Mononuclear cell (primary cell): Measurements from ENCODE around the gene LRTM1. TPM values are rescaled to one million over a fixed set of nuclear protein-coding genes. Genes with fewer than 3 reads are reported as not detected.

Experiments
- H3K27me3 ChIP-seq: 2 replicates; pipeline ENCODE4 v1.6.0; 2011; ENCODE audit warnings: low read length, control low read depth; ENCODE audit not compliant: insufficient read depth
- H3K4me1 ChIP-seq: 2 replicates; pipeline ENCODE4 v1.5.1; 2011; ENCODE audit warnings: mild to moderate bottlenecking, low read length, control low read depth; ENCODE audit not compliant: insufficient read depth
- H3K4me3 ChIP-seq: 2 replicates; pipeline ENCODE4 v1.5.1; 2011; ENCODE audit warnings: mild to moderate bottlenecking, low read length, moderate library complexity
- H3K9me3 ChIP-seq: 2 replicates; pipeline ENCODE4 v1.5.1; 2011; ENCODE audit warnings: low read depth, mild to moderate bottlenecking, control low read depth, low read length
- total RNA-seq: library from RNA; depleted of rRNA; stranded (reverse); fragments of >200 nt; gene quantifications from one replicate; pipeline ENCODE4 v1.2.3, GENCODE V29; 2012

Gene LRTM1
- total RNA-seq, 1 donor, result not detected

GRCh38 chr3:54954521-54954920 is 26.7 kb upstream of the LRTM1 start:
- Histone ChIP-seq H3K4me3 (no peak overlapping the region), H3K4me1 (no peaks in the 10 kb centered on the region), H3K9me3 (no peaks in the 10 kb centered on the region), H3K27me3 (no peaks in the 10 kb centered on the region)

DNA sequence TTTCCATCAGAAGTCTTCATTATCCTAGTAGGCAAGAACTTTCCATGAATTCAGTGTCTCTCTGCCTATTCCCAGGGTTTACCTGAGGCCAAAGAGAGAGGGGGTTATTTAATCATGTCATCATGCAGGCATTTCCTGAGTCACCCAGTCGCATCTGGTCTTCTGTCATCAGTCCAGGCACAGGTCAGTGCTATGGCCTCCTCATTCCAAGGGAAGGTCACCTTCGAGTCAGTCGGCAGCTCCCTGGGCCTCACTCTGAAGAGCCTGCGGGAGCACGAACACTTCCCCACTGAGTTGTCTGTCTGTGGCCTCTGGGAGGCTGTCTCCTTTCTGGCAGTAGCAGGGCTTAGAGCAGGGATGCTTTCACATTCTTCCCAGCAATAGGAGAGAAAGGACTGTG is 26.2 kb upstream of the LRTM1 start:
- H3K4me3 ChIP-seq, result no peak overlapping the region
- H3K27me3 ChIP-seq, result no peaks in the 10 kb centered on the region
- no peaks in the 10 kb centered on the region for H3K4me1 ChIP-seq
- no peaks in the 10 kb centered on the region for H3K9me3 ChIP-seq

- Histone ChIP-seq H3K4me1 (no peaks in the 10 kb centered on the region), H3K4me3 (no peak overlapping the region), H3K27me3 (no peaks in the 10 kb centered on the region), H3K9me3 (no peaks in the 10 kb centered on the region)
Observed at GRCh38 chr3:54951405-54951804, 23.5 kb upstream of the LRTM1 start.

DNA sequence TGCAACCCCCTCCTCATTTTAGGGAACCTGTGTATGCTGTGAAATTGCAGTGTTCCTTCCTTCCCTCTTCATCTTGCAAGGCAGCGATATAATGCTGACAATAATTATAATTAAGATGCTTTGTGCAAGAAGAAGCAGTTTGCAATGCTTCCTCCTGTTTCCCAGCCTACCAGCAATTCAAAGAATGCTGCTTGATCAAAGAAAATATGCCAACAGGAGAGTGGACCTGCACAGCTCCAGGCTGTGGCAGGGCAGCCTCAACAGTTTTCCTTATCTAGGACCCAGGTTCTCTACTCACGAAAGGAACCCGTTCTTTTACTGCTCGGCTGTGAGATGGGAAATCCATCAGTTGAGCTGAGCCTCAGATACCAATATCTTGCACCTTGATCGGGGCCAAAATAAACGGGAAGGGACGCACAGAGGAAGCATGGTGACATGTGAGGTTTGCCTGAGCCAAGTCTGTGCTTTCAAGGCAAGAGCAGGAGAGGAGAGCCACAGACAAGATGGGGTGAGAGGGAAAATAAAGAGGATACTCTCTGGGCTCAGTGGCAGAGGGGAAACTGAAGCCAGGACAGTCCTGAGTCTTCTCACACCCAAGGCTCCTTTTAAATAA is 22.6 kb upstream of the LRTM1 start:
- no peaks in the 10 kb centered on the region for H3K9me3 ChIP-seq
- no peaks in the 10 kb centered on the region for H3K27me3 ChIP-seq
- no peak overlapping the region for H3K4me3 ChIP-seq
- no peaks in the 10 kb centered on the region for H3K4me1 ChIP-seq

GRCh38 chr3:54949491-54950044 is 21.7 kb upstream of the LRTM1 start:
- no peak overlapping the region for H3K4me3 ChIP-seq
- no peaks in the 10 kb centered on the region for H3K9me3 ChIP-seq
- no peaks in the 10 kb centered on the region for H3K4me1 ChIP-seq
- H3K27me3 ChIP-seq, result no peaks in the 10 kb centered on the region

GRCh38 chr3:54941690-54942362 is 14.0 kb upstream of the LRTM1 start:
- Histone ChIP-seq H3K4me1 (no peaks in the 10 kb centered on the region), H3K9me3 (no peaks in the 10 kb centered on the region), H3K4me3 (no peak overlapping the region), H3K27me3 (no peaks in the 10 kb centered on the region)

DNA sequence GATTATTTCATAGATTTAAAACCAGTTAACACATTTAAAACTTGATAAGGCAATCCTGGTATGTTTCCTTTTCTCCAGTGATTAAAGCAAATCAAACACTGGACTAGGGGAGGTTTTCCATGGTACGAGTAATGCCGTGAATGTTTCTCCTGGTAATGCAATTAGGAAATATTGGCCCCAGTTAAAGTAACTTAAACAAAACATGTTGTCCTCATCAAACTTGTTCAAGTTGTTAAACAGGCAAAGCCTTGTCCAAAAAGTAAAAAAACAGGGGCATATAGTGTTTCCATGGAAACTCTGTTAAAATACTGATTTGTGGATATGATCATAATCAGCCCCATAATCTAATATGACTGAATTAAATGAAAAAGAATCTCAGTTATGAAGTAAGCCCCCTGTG is 13.1 kb upstream of the LRTM1 start:
- Histone ChIP-seq H3K9me3 (no peaks in the 10 kb centered on the region), H3K4me1 (no peaks in the 10 kb centered on the region), H3K27me3 (no peaks in the 10 kb centered on the region), H3K4me3 (no peak overlapping the region)

DNA sequence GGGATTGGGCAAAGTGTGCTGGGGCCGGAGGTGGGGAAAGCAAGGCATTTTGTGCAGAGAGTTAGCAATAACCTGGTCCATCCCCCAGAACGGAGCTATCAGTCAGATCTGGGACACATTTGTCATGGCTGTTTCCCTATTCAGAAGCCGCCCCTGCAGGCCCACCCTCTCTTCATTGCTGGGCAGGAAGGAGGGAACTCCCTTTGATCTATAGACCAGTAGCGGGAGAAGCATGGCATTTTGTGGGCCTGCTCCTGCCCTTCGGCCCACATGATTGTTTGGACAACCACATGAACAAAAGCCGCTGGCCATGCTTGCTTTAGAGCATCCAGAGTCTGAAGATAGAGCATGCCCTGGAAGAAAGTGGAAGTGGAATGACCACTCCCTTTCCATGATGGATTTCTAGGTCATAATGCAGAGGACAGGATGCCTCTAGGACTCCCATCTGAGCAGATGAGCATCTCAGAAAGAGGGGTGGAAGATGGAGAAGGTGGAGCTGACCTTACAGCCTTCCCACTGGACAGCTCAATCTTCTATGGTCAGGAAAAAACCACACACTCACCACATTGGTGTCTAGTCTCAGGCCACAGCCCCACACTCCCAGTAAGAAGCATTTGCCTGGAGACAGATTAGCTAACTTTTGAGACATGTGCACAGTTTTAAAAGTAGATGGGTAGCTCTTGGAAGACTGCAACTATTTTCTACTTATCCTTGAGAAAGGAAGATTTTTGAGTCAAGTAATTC is 11.9 kb upstream of the LRTM1 start:
- Histone ChIP-seq H3K4me3 (no peak overlapping the region), H3K27me3 (no peaks in the 10 kb centered on the region)

GRCh38 chr3:54936561-54936960 is 8.7 kb upstream of the LRTM1 start:
- Histone ChIP-seq H3K9me3 (no peaks in the 10 kb centered on the region), H3K27me3 (no peaks in the 10 kb centered on the region), H3K4me1 (no peaks in the 10 kb centered on the region), H3K4me3 (no peak overlapping the region)

More for the DNA sequence above, 11.9 kb upstream of the LRTM1 start:
- no peaks in the 10 kb centered on the region for H3K9me3 ChIP-seq
- H3K4me1 ChIP-seq, result no peaks in the 10 kb centered on the region

- Histone ChIP-seq H3K27me3 (no peaks in the 10 kb centered on the region), H3K4me1 (no peaks in the 10 kb centered on the region), H3K4me3 (no peak overlapping the region), H3K9me3 (no peaks in the 10 kb centered on the region)
Observed at GRCh38 chr3:54935869-54936268, 8.0 kb upstream of the LRTM1 start.

DNA sequence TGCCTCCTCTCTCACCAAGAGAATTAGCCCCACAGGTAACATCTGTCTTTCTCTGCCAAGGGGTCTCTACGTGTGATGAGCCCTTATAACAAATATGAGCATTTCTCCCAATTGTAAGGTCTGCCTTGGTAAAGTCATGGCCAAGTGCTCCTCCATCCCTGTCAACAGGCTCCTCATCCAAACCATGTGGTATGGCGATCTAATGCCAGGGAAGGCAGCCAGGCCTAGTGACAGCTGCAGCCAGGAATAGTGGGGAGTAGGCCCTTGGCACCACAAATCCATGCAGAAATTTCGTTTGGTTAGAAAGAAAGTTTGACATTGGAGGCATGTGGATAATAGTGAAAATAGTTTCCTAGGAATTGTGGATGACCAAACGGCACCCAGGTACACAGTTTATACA is 4.7 kb upstream of the LRTM1 start:
- Histone ChIP-seq H3K4me3 (no peak overlapping the region), H3K27me3 (no peaks in the 10 kb centered on the region), H3K9me3 (no peaks in the 10 kb centered on the region), H3K4me1 (no peaks in the 10 kb centered on the region)

GRCh38 chr3:54931182-54931581 is 3.3 kb upstream of the LRTM1 start:
- no peaks in the 10 kb centered on the region for H3K27me3 ChIP-seq
- no peaks in the 10 kb centered on the region for H3K4me1 ChIP-seq
- H3K4me3 ChIP-seq, result no peak overlapping the region
- no peaks in the 10 kb centered on the region for H3K9me3 ChIP-seq

DNA sequence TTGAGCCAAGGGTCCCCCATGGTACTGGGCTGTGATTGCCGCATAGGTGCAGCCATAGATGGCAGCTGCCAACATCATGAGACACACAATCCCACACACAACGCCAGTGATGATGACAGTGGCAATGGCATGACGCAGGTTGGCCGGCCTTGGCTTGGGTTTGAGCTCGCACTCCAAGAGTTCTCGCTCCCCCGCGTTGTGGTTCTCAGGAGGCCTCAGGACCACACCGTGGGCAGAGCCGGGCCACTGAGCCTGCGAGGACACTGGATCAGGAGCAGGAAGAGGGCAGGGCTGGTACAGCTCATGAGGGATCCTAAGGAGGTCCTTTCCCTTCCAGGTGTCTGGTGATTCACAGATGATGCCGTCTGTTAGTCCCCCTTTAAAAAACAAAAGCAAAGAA is 9.3 kb downstream of the LRTM1 start:
- Histone ChIP-seq H3K27me3 (no peaks in the 10 kb centered on the region), H3K4me1 (no peaks in the 10 kb centered on the region), H3K4me3 (no peak overlapping the region), H3K9me3 (no peaks in the 10 kb centered on the region)

GRCh38 chr3:54917862-54918261 is 10.0 kb downstream of the LRTM1 start:
- no peaks in the 10 kb centered on the region for H3K9me3 ChIP-seq
- H3K27me3 ChIP-seq, result no peaks in the 10 kb centered on the region
- no peaks in the 10 kb centered on the region for H3K4me1 ChIP-seq
- H3K4me3 ChIP-seq, result no peak overlapping the region

- H3K4me3 ChIP-seq, result no peak overlapping the region
- H3K27me3 ChIP-seq, result no peaks in the 10 kb centered on the region
- H3K4me1 ChIP-seq, result no peaks in the 10 kb centered on the region
- H3K9me3 ChIP-seq, result no peaks in the 10 kb centered on the region
Observed at GRCh38 chr3:54917174-54917573, 10.7 kb downstream of the LRTM1 start.
